ENCODE results near the gene PCK2. TPM values are rescaled to one million over a fixed set of nuclear protein-coding genes. Genes with fewer than 3 reads are reported as not detected.

PCK2 gene
- total RNA-seq, 1 experiment from 2014 or later = 28.6 TPM

DNA sequence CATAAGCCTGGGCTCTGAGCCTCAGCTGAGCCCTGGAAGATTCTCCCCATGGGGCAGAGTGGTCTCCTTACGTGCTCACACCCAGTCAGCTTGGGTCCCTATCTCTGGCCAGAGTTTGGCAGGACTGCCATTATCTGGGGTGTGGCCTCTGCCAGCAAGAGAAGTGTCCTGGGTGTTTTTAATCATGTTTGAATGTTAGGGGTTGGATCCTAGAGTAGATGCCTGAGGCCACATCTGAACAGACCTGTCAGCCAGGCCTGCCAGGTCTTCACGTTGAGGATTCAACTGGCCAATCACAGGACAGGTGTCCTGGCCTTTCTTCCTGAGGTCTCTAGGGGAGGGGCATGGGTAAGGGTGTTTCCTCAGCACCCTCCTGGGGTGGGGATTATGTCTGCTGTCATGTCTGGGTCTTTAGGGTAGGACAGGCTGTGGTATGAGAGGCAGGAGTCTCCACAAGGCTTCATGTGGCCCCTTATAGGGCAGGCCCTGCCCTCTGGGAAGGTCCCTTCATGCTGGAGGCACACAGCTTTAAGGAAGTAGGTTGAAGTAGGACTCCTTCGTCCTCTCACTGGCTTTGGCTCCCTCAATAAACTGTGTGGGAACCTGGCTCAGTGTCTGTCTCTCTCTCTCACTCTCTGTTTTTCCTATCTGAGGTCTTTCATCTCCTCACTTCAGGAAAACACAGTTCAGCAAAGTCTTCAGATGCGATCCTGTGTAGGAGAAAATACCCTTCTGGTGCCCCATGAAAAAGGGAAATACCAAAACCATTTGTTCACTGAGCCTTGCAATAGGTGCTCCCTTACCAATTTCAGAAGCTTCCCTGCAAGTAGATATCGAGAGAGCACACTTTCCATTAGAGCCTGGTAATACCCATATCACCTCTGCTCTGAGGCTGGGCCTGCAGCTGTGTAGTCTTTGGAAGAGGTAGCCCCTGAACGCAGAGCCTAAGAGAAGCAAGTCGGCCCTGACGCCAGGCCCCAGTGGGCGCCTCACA lies 29.6 kb downstream of the PCK2 start:
- no peak for DNase-seq (ENCODE audit: low read depth, low spot score)
- in situ Hi-C loops (cut with HindIII; ENCODE audit: low pct_unique_long_range_greater_than_20kb, low sequenced_read_pairs) = no loop called here

- in situ Hi-C loops (cut with HindIII; ENCODE audit: low pct_unique_long_range_greater_than_20kb, low sequenced_read_pairs) = no loop called here
- no peak for DNase-seq (ENCODE audit: low read depth, low spot score)
Observed at GRCh38 chr14:24126939-24127338, 32.8 kb downstream of the PCK2 start.

- DNase-seq (ENCODE audit: low read depth, low spot score) = no peak
- in situ Hi-C loops (cut with HindIII; ENCODE audit: low pct_unique_long_range_greater_than_20kb, low sequenced_read_pairs) = no loop called here
Observed at GRCh38 chr14:24127673-24128072, 33.6 kb downstream of the PCK2 start.

DNA sequence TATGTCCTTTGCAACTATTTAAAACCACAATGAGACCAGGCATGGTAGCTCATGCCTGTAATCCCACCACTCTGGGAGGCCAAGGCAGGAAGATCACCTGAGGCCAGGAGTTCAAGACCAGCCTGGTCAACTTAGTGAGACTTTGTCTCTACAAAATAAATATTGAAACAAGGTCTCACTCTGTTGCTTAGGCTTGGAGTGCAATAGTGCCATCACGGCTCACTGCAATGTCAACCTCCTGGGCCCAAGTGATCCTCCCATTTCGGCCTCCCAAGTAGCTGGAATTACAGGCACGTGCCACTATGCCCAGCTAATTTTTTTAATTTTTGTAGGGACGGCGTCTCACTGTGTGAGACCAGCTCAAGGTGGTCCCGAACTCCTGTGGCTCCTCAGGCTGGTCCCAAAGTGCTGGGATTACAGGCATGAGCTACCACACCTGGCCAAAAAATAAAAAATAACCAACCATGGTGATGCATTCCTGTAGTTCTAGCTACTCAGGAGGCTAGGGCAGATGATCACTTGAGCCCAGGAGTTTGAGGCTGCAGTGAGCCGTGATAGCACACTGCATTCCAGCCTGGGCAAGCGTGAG lies 35.4 kb downstream of the PCK2 start:
- no peak for DNase-seq (ENCODE audit: low read depth, low spot score)
- in situ Hi-C loops (cut with HindIII; ENCODE audit: low pct_unique_long_range_greater_than_20kb, low sequenced_read_pairs) = no loop called here

DNA sequence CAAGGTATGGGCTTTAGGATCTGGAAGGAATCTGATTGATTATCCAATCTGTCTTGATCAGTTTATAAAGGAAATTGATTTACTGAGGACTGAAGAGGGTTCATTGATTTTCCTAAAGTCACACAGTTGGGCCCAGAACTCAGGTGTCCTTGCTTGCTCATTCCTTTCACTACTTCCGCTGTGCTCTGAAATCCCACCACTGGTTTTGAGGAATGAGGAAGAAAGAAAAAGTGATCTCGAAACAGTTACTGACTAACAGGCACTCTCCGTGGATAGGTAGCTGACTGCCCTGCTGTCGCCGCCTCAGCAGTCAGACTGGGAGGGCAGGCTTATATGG lies 36.2 kb downstream of the PCK2 start, which contains the start of gene FITM1:
Gene FITM1, plus strand, starts transcription at position 280 of the 337 bp plus-strand sequence. CDS start 905 bp downstream, outside the sequence.
- in situ Hi-C loops (cut with HindIII; ENCODE audit: low pct_unique_long_range_greater_than_20kb, low sequenced_read_pairs) = no loop called here
- no peak for DNase-seq (ENCODE audit: low read depth, low spot score)

DNA sequence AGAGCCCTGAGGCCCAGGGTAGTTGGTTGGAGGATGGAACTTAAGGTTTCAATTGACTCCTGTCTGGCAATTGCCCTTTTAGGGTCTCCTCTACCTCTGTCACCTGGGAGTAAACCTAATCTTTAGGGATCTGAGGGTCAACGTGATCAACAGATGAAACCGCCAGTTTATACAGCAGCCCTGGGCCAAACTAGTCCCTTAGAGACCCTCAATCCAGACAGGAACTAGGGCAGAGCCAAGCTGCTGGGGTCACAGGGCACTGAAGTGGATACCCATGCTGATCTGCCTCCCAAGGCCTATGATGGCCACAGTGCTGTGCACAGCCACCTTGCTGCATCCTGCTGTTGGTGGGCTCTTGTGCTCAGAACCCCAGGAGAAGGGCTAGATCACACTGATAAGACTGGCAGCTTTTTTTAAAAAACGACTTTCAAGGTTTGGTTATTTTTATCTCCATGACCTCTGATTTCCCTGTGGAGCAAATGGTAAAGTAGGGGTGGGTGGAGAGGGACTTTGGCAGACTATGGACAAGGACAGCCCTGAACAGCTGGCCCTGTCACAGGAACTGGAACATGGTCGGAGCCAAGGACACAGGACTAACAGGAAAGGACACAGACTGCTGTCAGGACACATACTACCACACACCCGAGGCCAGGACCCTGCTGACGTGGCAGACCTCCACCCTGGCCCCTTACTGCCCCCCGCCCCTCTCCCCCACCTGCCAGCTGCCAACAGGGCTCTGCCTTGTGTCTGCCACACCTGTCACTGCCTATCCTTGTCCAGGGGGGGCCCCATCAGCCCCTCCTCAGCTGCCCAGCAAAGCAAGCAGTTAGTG lies 36.8 kb downstream of the PCK2 start:
- in situ Hi-C loops (cut with HindIII; ENCODE audit: low pct_unique_long_range_greater_than_20kb, low sequenced_read_pairs) = no loop called here
- DNase-seq (ENCODE audit: low read depth, low spot score) = no peak

GRCh38 chr14:24131549-24131966 lies 37.4 kb downstream of the PCK2 start:
- DNase-seq (ENCODE audit: low read depth, low spot score) = no peak
- in situ Hi-C loops (cut with HindIII; ENCODE audit: low pct_unique_long_range_greater_than_20kb, low sequenced_read_pairs) = no loop called here

DNA sequence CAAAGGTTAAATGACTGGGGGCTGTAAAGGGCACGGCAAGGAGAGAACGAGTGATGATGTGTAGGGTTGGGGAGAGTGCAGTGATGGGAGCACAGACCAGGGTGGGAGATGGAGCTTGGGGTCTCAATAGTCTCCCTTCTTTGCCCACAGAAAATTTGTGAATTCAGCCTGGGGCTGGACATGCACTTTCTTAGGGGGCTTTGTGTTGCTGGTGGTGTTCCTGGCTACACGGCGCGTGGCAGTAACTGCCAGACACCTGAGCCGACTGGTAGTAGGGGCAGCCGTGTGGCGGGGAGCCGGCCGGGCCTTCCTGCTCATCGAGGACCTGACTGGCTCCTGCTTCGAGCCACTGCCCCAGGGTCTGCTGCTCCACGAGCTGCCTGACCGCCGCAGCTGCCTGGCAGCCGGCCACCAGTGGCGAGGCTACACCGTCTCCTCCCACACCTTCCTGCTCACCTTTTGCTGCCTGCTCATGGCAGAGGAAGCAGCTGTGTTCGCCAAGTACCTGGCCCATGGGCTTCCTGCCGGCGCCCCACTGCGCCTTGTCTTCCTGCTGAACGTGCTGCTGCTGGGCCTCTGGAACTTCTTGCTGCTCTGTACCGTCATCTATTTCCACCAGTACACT lies 38.1 kb downstream of the PCK2 start:
- no peak for DNase-seq (ENCODE audit: low read depth, low spot score)
- in situ Hi-C loops (cut with HindIII; ENCODE audit: low pct_unique_long_range_greater_than_20kb, low sequenced_read_pairs) = no loop called here

- in situ Hi-C loops (cut with HindIII; ENCODE audit: low pct_unique_long_range_greater_than_20kb, low sequenced_read_pairs) = no loop called here
- no peak for DNase-seq (ENCODE audit: low read depth, low spot score)
Observed at GRCh38 chr14:24132976-24133375, 38.9 kb downstream of the PCK2 start.

- in situ Hi-C loops (cut with HindIII; ENCODE audit: low pct_unique_long_range_greater_than_20kb, low sequenced_read_pairs) = no loop called here
- no peak for DNase-seq (ENCODE audit: low read depth, low spot score)
Observed at GRCh38 chr14:24133735-24134134, 39.6 kb downstream of the PCK2 start.

DNA sequence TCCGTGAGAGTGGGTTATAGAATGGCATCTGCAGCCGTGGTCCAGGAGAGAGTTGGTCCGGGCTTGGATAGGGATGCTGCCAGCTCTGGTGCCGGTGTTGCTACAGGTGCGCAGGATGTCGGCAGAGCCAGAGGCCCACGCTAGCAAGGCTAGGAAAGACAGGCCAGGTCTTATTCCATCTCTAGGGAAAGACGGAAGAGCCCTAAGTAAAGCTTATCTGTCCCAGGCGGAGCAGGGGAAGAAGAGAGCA lies 41.4 kb downstream of the PCK2 start:
- in situ Hi-C loops (cut with HindIII; ENCODE audit: low pct_unique_long_range_greater_than_20kb, low sequenced_read_pairs) = no loop called here
- DNase-seq (ENCODE audit: low read depth, low spot score) = no peak

DNA sequence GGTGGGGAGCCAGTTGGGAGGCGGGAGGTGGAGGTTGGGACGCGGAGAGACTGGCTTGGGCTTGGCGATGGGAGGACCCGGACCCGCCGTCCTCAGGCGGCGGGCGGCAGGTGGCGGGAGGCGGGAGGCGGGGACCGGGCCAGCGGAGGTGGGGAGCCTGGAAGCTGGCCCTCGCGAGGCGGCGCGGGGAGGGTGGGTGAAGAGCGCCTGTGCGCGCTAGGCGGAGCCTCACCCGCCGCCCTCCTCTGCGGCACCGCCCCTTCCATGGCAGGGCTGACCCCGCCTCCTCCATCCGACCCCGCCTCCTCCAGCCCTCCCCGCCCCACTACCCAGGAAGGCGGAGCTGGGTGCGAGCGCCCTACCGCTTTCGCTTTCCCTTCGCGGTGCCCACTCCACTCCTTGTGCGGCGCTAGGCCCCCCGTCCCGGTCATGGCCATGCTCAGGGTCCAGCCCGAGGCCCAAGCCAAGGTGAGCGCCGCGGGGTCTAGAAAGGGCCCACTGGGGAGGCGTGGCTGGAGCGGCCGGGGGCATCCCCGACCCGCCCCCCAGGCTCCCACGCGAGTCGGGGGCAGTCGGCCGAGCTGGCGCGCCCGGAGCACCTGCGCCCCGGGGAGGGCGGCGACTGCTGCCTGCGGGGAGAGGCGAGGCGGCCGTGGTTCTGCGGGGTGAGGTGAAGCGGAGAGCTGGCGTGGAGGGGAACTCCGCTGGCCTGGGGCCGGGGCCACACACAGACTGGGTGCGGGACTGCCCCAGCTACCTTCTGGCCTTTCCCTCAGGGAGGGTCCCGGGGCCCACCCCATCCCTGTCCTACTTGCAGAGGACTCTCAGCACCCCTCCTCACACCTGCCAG lies 41.9 kb downstream of the PCK2 start, which contains the start of gene PSME1:
Gene PSME1, plus strand, starts transcription at position 361 of the 850 bp plus-strand sequence. Its CDS starts 69 bp downstream, at position 430.
- DNase-seq (ENCODE audit: low read depth, low spot score) = peak; percentile 83
- in situ Hi-C loops (cut with HindIII; ENCODE audit: low pct_unique_long_range_greater_than_20kb, low sequenced_read_pairs) = no loop called here

- in situ Hi-C loops (cut with HindIII; ENCODE audit: low pct_unique_long_range_greater_than_20kb, low sequenced_read_pairs) = no loop called here
- no peak for DNase-seq (ENCODE audit: low read depth, low spot score)
Observed at GRCh38 chr14:24136684-24137528, 42.8 kb downstream of the PCK2 start.

DNA sequence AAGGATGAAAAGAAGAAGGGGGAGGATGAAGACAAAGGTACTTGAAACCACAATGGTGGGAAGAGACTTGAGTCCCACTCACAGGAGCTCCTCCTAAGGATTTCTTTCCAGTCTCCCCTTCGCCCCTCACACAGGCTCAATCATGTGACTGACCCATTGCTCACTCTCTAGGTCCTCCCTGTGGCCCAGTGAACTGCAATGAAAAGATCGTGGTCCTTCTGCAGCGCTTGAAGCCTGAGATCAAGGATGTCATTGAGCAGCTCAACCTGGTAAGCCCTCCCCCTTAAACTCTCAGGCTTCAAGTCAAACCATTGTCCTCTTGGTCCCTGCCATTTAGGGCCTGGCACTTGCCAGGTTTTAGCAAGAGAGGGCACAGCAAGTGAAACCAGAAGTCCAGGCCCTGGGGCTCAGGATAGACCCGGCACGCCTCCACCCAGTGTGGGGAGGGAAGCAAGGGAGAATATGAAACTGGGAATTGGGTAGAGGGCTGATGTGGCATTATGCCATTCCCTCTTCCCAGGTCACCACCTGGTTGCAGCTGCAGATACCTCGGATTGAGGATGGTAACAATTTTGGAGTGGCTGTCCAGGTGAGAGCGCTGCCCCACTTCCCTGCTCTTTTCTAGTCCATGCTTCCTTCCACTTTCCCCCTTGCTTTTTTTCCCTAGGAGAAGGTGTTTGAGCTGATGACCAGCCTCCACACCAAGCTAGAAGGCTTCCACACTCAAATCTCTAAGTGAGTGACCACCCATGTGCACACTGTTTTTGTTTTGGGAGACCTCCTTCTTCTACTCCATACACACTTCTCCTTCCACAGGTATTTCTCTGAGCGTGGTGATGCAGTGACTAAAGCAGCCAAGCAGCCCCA lies 43.7 kb downstream of the PCK2 start:
- in situ Hi-C loops (cut with HindIII; ENCODE audit: low pct_unique_long_range_greater_than_20kb, low sequenced_read_pairs) = no loop called here
- no peak for DNase-seq (ENCODE audit: low read depth, low spot score)
